K562 (cell line): Measurements from ENCODE around the gene REC8. TPM values are rescaled to one million over a fixed set of nuclear protein-coding genes. Genes with fewer than 3 reads are reported as not detected.

ENCODE experiments used
- DEAF1 ChIP-seq: fragments of 450-650 bp; formaldehyde crosslinking; IDR thresholded peaks from 2 replicates; pipeline ENCODE4 v1.4.0; 2020; ENCODE audit warnings: mild to moderate bottlenecking, moderate library complexity
- DNMT1 ChIP-seq: fragments of 450-650 bp; IDR thresholded peaks from 2 replicates; pipeline ENCODE4 v1.6.1; 2016; ENCODE audit warnings: antibody characterized with exemption, mild to moderate bottlenecking
- E2F3 ChIP-seq: fragments of 250-450 bp; sonication (Bioruptor Pico); IDR thresholded peaks from 2 replicates; pipeline ENCODE4 v1.4.0; 2020; ENCODE audit warnings: mild to moderate bottlenecking
- ETS1 ChIP-seq: conservative IDR thresholded peaks from 2 replicates; pipeline ENCODE4 v1.6.1; 2011; ENCODE audit warnings: low read depth, mild to moderate bottlenecking, low read length; ENCODE audit not compliant: control insufficient read depth
- FOXO4 ChIP-seq: fragments of 450-650 bp; formaldehyde crosslinking; IDR thresholded peaks from 2 replicates; pipeline ENCODE4 v1.4.0; 2020; ENCODE audit warnings: mild to moderate bottlenecking, moderate library complexity
- GTF2F1 ChIP-seq: IDR thresholded peaks from 2 replicates; pipeline ENCODE4 v1.6.1; 2011; ENCODE audit warnings: low read depth, low read length, improper control_type of control experiment
- HSF4 ChIP-seq: fragments of 250-450 bp; sonication (Bioruptor Pico); IDR thresholded peaks from 2 replicates; pipeline ENCODE4 v2.1.2; 2022; ENCODE audit warnings: mild to moderate bottlenecking, moderate library complexity, borderline replicate concordance
- IFI16 ChIP-seq: fragments of 250-450 bp; sonication (Bioruptor Pico); IDR thresholded peaks from 2 replicates; pipeline ENCODE4 v2.1.2; 2022; ENCODE audit warnings: mild to moderate bottlenecking, inconsistent platforms
- MAZ ChIP-seq, 2 experiments: fragments of 450-650 bp in 1 of 2; sonication (generic) in 1 of 2; formaldehyde crosslinking; IDR thresholded peaks in 1 of 2; conservative IDR thresholded peaks in 1 of 2; 2 replicates each; pipeline versions ENCODE4 v1.4.0 to v1.5.0; 2020; ENCODE audit warnings: mild to moderate bottlenecking in 1 of 2, missing genetic modification reagents in 1 of 2
- MECOM ChIP-seq: fragments of 250-450 bp; sonication (Bioruptor Pico); IDR thresholded peaks from 2 replicates; pipeline ENCODE4 v1.8.0; 2022; ENCODE audit warnings: inconsistent platforms
- MTA3 ChIP-seq: fragments of 450-650 bp; formaldehyde crosslinking; IDR thresholded peaks from 2 replicates; pipeline ENCODE4 v1.6.1; 2017; ENCODE audit warnings: mild to moderate bottlenecking, borderline replicate concordance
- NCOA1 ChIP-seq: fragments of 450-650 bp; IDR thresholded peaks from 2 replicates; pipeline ENCODE4 v1.6.1; 2016; ENCODE audit warnings: low read depth
- NFYB ChIP-seq: IDR thresholded peaks from 2 replicates; pipeline ENCODE4 v1.6.1; 2011; ENCODE audit warnings: mild to moderate bottlenecking, moderate library complexity; ENCODE audit not compliant: insufficient read length; ENCODE audit errors: extremely low read depth
- SMC3 ChIP-seq: conservative IDR thresholded peaks from 2 replicates; pipeline ENCODE4 v1.6.1; 2011; ENCODE audit warnings: low read depth, low read length, improper control_type of control experiment; ENCODE audit not compliant: insufficient read depth
- SRSF3 ChIP-seq: fragments of 200-400 bp; formaldehyde crosslinking; IDR thresholded peaks from 2 replicates; pipeline ENCODE4 v1.6.1; 2016; ENCODE audit warnings: mild to moderate bottlenecking, low read length, moderate library complexity; ENCODE audit not compliant: insufficient read depth
- TBL1XR1 ChIP-seq, 2 experiments: IDR thresholded peaks; 2 replicates each; pipeline ENCODE4 v1.6.1; 2012; ENCODE audit warnings: improper control_type of control experiment in 2 of 2, low read length in 2 of 2, mild to moderate bottlenecking in 1 of 2
- THAP12 ChIP-seq: fragments of 250-450 bp; sonication (Bioruptor Pico); IDR thresholded peaks from 2 replicates; pipeline ENCODE4 v1.9.0; 2021; ENCODE audit warnings: mild to moderate bottlenecking, inconsistent platforms
- TSC22D4 ChIP-seq: fragments of 450-650 bp; IDR thresholded peaks from 2 replicates; pipeline ENCODE4 v1.6.1; 2016; ENCODE audit warnings: missing genetic modification characterization, missing biosample characterization, control low read depth
- ZNF24 ChIP-seq: fragments of 450-650 bp; IDR thresholded peaks from 2 replicates; pipeline ENCODE4 v1.6.1; 2016
- ZNF398 ChIP-seq: fragments of 250-450 bp; sonication (Bioruptor Pico); IDR thresholded peaks from 2 replicates; pipeline ENCODE4 v1.8.0; 2021; ENCODE audit warnings: moderate library complexity, mild to moderate bottlenecking, inconsistent platforms
- polyA plus RNA-seq, 8 experiments: library from polyadenylated mRNA; depleted of rRNA in 4 of 8; stranded (reverse) in 5 of 8; unstranded in 3 of 8; fragments of >200 nt; fragmentation: Nextera tagmentation in 2 of 8; fragmentation: Illumina TruSeq in 1 of 8; extraction: Ambion mirVana in 2 of 8; extraction: Trizol in 1 of 8; gene quantifications; 2 replicates each; pipeline versions ENCODE4 v1.2.1 to v1.2.3, GENCODE V29; 2011 to 2014; ENCODE audit warnings: inconsistent platforms in 1 of 8, missing spikeins in 1 of 8
- total RNA-seq, 7 experiments: library from RNA; depleted of rRNA in 6 of 7; stranded (reverse); fragments of >200 nt in 6 of 7; fragmentation: Illumina TruSeq in 2 of 7; extraction: Trizol in 2 of 7; gene quantifications; 2 replicates each; pipeline versions ENCODE4 v1.2.1 to v1.2.3, GENCODE V29; 2011 to 2021; ENCODE audit warnings: low replicate concordance in 1 of 7

The REC8 gene
- total and polyA plus RNA-seq, 9 of the 15 experiments (the other 6 are each of a cell fraction or from before 2014, with no cell fraction given): 0.11 to 2.5 (median 0.85) TPM

- no peak for TF ChIP-seq DEAF1
- TF ChIP-seq MAZ (CRISPR knock-in tag; conservative IDR thresholded peaks at IDR 0.05 in 1 of 2, IDR thresholded peaks at IDR 0.05 in 1 of 2): peak; percentile 32 to 47
- peak; percentile 81 for TF ChIP-seq NFYB
- no peak for TF ChIP-seq ZNF398 (CRISPR knock-in tag)
- no peak for TF ChIP-seq HSF4 (CRISPR knock-in tag)
- no peak for TF ChIP-seq THAP12 (CRISPR knock-in tag)
- no peak for TF ChIP-seq NCOA1
- TF ChIP-seq SMC3: no peak
- TF ChIP-seq ZNF24: no peak
- no peak for TF ChIP-seq MECOM (CRISPR knock-in tag)
- no peak; the same call in 1 of the 2 replicates for TF ChIP-seq MTA3
- no peak for TF ChIP-seq SRSF3
- no peak for TF ChIP-seq TBL1XR1 (IDR thresholded peaks at IDR 0.05; ENCODE audit: low read length in 2 of 2)
- TF ChIP-seq ETS1: peak; percentile 70; the same call in 1 of the 2 replicates
- no peak for TF ChIP-seq GTF2F1
- TF ChIP-seq E2F3 (CRISPR knock-in tag): no peak
- no peak for TF ChIP-seq DNMT1
- no peak for TF ChIP-seq TSC22D4 (tag)
- no peak for TF ChIP-seq IFI16
- TF ChIP-seq FOXO4 (CRISPR knock-in tag): no peak
Observed at GRCh38 chr14:24141097-24141880, 30.6 kb upstream of the REC8 start, which contains the start of gene EMC9 (continued).
